Stimulated activated effector memory CD8-positive, alpha-beta T cell treated with anti-CD3 and anti-CD28 coated beads, Interleukin-12 subunit alpha, Interleukin-12 subunit beta, amount 100 ng/mL, for 72 hours (primary cell): ENCODE data around the gene GJA3.

Experiments
- ATAC-seq: fragments of 150-1000 bp; cut with Tn5 transposase; 2 replicates; pipeline ENCODE4 v1.10.0; 2021
- DNase-seq, 2 donors: peaks; one replicate each; pipeline ENCODE4 v3.0.0; 2021 to 2022; ENCODE audit warnings: low spot score in 2 of 2
- H3K27ac Mint-ChIP-seq: one replicate; pipeline ENCODE4 v1.8.0; 2022; ENCODE audit warnings: mild to moderate bottlenecking, mixed read lengths
- H3K36me3 Mint-ChIP-seq: one replicate; pipeline ENCODE4 v1.8.0; 2022; ENCODE audit warnings: mild to moderate bottlenecking, mixed read lengths
- H3K4me1 Mint-ChIP-seq: one replicate; pipeline ENCODE4 v1.8.0; 2022; ENCODE audit warnings: mixed read lengths
- H3K4me3 Mint-ChIP-seq: one replicate; pipeline ENCODE4 v1.8.0; 2022; ENCODE audit warnings: mild to moderate bottlenecking, mixed read lengths
- H3K9me3 Mint-ChIP-seq: one replicate; pipeline ENCODE4 v1.8.0; 2022; ENCODE audit warnings: mixed read lengths

Gene GJA3

DNA sequence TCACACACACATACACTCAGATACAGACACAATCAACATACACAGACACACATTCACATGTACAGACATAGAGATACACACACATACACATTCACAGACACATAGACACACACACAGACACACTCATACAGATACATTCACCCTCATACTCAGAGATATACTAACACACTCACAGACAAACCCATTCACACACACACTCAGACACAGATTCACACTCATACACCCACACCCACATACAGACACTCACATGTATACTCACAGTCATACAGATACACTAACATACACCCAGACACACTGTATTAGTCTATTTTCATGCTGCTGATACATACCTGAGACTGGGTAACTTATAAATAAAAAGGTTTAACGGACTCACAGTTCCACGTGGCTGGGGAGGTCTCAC, 30.8 kb downstream of the GJA3 start:
- Mint-ChIP-seq H3K27ac (no peak overlapping the region), H3K4me1 (peaks cover 6% of the 10 kb centered on the region)

DNA sequence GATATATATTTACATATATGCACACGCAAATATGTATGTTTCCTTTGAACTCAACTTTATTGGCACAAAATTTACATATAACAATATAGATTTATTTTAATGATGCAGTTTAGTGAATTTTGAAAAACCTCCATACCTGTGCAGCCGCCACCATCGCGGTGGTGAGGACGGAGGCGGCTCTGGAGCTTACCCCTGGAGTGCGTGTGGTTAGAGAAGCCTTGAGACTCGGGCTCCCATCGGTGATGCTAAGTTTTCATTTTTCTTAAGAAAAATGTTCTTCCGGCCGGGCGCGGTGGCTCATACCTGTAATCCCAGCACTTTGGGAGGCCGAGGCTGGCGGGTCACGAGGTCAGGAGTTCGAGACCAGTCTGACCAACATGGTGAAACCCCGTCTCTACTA, 31.8 kb downstream of the GJA3 start:
- Mint-ChIP-seq H3K27ac (no peak overlapping the region), H3K9me3 (no peaks in the 10 kb centered on the region), H3K36me3 (no peaks in the 10 kb centered on the region), H3K4me3 (peak overlapping the region; percentile 55), H3K4me1 (peaks cover 6% of the 10 kb centered on the region)
- no peak for ATAC-seq
- no peak for DNase-seq

More for the DNA sequence above, 30.8 kb downstream of the GJA3 start:
- Mint-ChIP-seq H3K36me3 (no peaks in the 10 kb centered on the region), H3K9me3 (no peaks in the 10 kb centered on the region), H3K4me3 (no peak overlapping the region)
- DNase-seq (no peak), ATAC-seq (peak; percentile 54)

DNA sequence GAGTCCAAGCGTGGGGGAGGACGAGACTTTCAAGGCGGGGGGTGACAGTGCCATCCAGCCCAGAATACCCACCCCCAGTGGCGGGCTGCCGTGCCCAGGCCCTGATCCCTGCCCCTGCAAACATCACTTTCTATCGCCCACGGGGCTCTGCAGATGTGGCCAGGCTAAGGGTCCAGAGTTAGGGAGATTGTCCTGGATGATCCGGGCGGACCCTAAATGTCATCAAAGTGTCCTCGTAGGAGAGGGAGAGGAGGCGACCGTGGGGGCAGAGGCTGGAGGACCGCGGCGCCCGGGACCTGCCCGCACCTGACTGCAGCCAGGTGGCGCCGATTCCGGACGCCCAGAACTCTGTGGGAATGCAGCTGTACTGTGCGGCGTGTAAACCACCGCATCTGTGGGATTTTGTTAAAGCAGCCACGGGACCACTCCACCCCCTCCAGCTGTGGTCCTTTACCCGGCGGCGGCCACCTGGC, 32.4 kb downstream of the GJA3 start:
- Mint-ChIP-seq H3K9me3 (no peaks in the 10 kb centered on the region), H3K36me3 (no peaks in the 10 kb centered on the region), H3K4me1 (peaks cover 6% of the 10 kb centered on the region), H3K4me3 (peak overlapping the region; percentile 55), H3K27ac (no peak overlapping the region)
- DNase-seq = no peak
- ATAC-seq = peak; percentile 3

- peaks cover 6% of the 10 kb centered on the region for H3K4me1 Mint-ChIP-seq
- H3K36me3 Mint-ChIP-seq = no peaks in the 10 kb centered on the region
- no peak overlapping the region for H3K27ac Mint-ChIP-seq
- H3K9me3 Mint-ChIP-seq = no peaks in the 10 kb centered on the region
- DNase-seq (peak; percentile 28 to 77), ATAC-seq (peak; percentile 74)
- peak overlapping the region; percentile 55 for H3K4me3 Mint-ChIP-seq
Measured at GRCh38 chr13:20127562-20128458, 33.0 kb downstream of the GJA3 start.

DNA sequence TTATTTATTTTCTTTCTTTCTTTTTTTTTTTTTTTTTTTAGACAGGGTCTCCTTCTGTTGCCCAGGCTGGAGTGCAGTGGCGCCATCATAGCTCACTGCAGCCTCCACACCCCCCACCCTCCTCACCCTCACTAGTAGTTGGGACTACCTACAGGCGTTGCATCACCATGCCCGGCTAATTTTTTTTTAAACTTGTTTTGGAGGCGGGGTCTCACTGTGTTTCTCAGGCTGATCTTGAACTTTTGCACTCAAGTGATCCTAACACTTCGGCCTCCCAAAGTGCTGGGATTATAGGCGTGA, 33.6 kb downstream of the GJA3 start:
- Mint-ChIP-seq H3K4me1 (peaks cover 6% of the 10 kb centered on the region), H3K4me3 (peak overlapping the region; percentile 55), H3K9me3 (no peaks in the 10 kb centered on the region), H3K36me3 (no peaks in the 10 kb centered on the region), H3K27ac (no peak overlapping the region)
- DNase-seq (no peak), ATAC-seq (peak; percentile 29)

- Mint-ChIP-seq H3K9me3 (no peaks in the 10 kb centered on the region), H3K36me3 (no peaks in the 10 kb centered on the region), H3K27ac (no peak overlapping the region), H3K4me1 (peaks cover 6% of the 10 kb centered on the region), H3K4me3 (no peak overlapping the region)
- DNase-seq (no peak), ATAC-seq (no peak)
Measured at GRCh38 chr13:20126541-20127261, 34.2 kb downstream of the GJA3 start.

- no peaks in the 10 kb centered on the region for H3K9me3 Mint-ChIP-seq
- ATAC-seq = no peak
Measured at GRCh38 chr13:20125783-20126165, 35.1 kb downstream of the GJA3 start.

DNA sequence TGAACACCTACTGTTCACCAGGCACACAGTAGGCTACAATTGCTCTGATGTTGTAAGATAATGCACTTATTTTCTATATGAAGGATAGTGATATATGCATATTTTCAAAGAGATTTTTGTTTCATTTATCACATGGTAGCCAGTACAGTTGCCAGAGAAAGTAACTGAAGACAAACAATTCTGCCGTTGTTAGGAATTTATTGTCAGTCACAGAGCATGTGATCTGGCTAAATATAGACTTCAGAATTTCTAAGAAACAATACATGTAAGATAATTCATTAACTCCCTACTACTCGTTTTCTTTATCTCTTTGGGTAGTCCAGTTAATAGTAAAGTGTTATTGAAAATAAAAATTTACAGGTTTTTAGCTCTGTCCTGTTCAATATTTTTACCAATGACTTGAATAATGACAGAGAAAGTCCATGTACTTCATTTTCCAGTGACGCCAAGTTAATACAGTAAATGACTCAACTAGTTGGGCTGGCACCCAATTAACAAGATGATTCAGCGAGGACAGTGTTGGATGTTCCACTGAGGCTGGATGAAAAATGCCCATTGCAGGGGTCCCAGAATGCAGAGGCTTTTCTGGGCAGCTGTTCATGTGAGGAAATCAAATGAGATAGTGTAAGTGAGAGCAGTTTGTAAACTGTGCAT, 35.6 kb downstream of the GJA3 start:
- DNase-seq (no peak), ATAC-seq (no peak)
- Mint-ChIP-seq H3K27ac (no peak overlapping the region), H3K4me1 (peaks cover 14% of the 10 kb centered on the region), H3K36me3 (no peaks in the 10 kb centered on the region), H3K4me3 (no peak overlapping the region), H3K9me3 (no peaks in the 10 kb centered on the region)

More at GRCh38 chr13:20125783-20126165, 35.1 kb downstream of the GJA3 start:
- Mint-ChIP-seq H3K4me3 (no peak overlapping the region), H3K36me3 (no peaks in the 10 kb centered on the region), H3K4me1 (peaks cover 12% of the 10 kb centered on the region), H3K27ac (no peak overlapping the region)
- no peak for DNase-seq

DNA sequence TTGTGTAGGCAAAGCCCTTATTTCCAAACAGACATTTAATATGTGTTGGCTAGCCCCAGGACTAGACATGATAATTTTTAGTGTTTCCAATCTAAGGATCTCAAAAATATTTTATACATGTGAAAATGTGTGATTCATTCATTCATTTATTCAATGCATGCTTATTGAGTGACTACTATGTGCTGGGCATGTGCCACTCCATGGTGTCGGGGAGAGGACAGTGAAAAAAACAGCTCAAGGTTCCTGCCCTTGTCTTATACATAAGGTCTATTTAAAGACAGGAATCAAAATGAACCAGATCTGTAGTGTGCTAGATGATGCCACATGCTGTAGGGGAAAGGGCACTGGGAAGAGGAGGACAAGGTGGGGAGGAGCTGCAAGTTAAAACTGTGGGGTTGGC, 36.5 kb downstream of the GJA3 start:
- H3K27ac Mint-ChIP-seq = peak overlapping the region; percentile 53
- ATAC-seq = no peak
- peaks cover 24% of the 10 kb centered on the region for H3K4me1 Mint-ChIP-seq
- no peaks in the 10 kb centered on the region for H3K9me3 Mint-ChIP-seq
- DNase-seq = no peak
- no peak overlapping the region for H3K4me3 Mint-ChIP-seq
- H3K36me3 Mint-ChIP-seq = no peaks in the 10 kb centered on the region

GRCh38 chr13:20121159-20121525, 39.7 kb downstream of the GJA3 start:
- ATAC-seq = no peak
- peak overlapping the region; percentile 71 for H3K4me3 Mint-ChIP-seq
- H3K4me1 Mint-ChIP-seq = peaks cover 22% of the 10 kb centered on the region
- no peak for DNase-seq
- H3K9me3 Mint-ChIP-seq = no peaks in the 10 kb centered on the region
- no peak overlapping the region for H3K27ac Mint-ChIP-seq
- H3K36me3 Mint-ChIP-seq = no peaks in the 10 kb centered on the region

- DNase-seq (no peak), ATAC-seq (no peak)
- Mint-ChIP-seq H3K4me1 (peaks cover 22% of the 10 kb centered on the region), H3K9me3 (no peaks in the 10 kb centered on the region), H3K36me3 (no peaks in the 10 kb centered on the region), H3K4me3 (peak overlapping the region; percentile 71), H3K27ac (no peak overlapping the region)
Measured at GRCh38 chr13:20119960-20120359, 40.9 kb downstream of the GJA3 start.

DNA sequence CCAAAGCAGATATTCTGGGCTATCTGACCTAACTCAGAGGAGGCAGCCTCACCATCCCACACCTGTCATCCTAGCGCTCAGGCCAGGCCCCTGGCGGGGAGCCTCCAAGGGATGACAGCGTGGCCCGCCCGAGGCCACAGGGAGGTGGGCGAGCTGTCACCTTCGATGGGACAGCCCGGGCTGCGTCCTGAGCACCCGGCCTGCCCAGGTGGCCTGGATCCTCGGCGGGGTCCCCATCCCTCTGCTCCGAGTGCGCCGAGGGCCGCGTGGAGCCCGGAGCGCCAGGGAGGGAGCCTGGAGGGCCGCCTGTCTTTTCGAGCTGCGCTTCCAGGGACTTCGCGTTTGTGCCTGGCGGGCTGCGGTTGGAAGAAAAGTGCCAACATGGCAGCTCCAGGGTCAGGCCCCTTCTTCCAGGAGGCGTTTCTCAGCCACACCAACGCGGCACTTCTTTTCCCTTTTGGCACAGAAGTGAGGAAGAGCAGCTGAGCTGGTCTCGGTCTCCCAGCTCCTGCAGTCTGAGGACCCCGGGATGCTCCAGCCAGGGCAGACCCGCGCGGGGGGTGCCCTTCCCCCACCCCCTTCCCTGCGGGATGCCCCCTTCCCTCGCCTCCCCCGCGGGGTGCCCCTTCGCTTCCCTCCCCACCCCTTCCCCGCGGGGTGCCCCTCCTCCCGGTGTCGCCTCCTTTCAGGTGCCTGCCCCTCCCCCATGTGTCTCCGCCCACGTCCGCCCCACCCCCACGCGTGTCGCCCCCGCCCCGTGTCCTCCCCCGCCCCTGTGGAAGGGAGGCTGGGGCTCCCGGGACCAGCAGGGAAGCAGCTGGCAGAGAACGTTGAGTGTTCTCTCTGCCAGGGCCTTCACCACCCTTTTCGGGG, 42.3 kb downstream of the GJA3 start:
- Mint-ChIP-seq H3K4me3 (peak overlapping the region; percentile 71), H3K4me1 (peaks cover 22% of the 10 kb centered on the region), H3K9me3 (no peaks in the 10 kb centered on the region), H3K27ac (no peak overlapping the region), H3K36me3 (no peaks in the 10 kb centered on the region)
- peak in 1 of 2 donors; percentile 55 for DNase-seq
- ATAC-seq = peak; percentile 74

DNA sequence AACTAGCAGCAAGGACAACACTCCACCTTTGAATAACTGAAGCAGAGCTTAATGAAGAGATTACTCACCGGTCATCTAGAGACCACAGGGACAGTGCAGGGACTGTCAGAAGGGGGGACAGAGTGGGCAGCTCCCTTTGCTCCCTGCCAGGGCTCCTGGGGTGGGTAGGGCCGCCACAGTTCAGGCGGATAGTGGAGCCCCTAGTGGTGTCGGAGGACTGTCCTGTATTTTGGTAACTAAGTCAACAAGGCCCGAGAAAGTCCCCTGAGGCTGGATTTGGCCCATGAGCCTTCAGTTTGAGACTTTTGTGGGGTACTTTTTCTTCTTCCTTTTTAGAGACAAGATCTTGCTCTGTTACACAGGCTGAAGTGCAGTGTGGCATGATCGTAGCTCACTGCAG, 44.6 kb downstream of the GJA3 start:
- H3K9me3 Mint-ChIP-seq = no peaks in the 10 kb centered on the region
- H3K36me3 Mint-ChIP-seq = no peaks in the 10 kb centered on the region
- ATAC-seq = no peak
- no peak overlapping the region for H3K27ac Mint-ChIP-seq
- H3K4me3 Mint-ChIP-seq = no peak overlapping the region
- DNase-seq = no peak
- peaks cover 19% of the 10 kb centered on the region for H3K4me1 Mint-ChIP-seq

GRCh38 chr13:20114066-20114610, 46.7 kb downstream of the GJA3 start:
- ATAC-seq (no peak), DNase-seq (no peak)
- Mint-ChIP-seq H3K9me3 (no peaks in the 10 kb centered on the region), H3K36me3 (no peaks in the 10 kb centered on the region), H3K27ac (no peak overlapping the region), H3K4me3 (no peak overlapping the region), H3K4me1 (peaks cover 3% of the 10 kb centered on the region)
